IPS-NIHi7 (cell line): ENCODE results near the gene PPP1R12B.

ENCODE experiments used
- DNase-seq: peaks from one replicate; pipeline ENCODE4 v3.0.0; 2012; ENCODE audit warnings: mixed read lengths; ENCODE audit errors: extremely low spot score

The PPP1R12B gene

GRCh38 chr1:202348509-202349205 lies at the start of gene PPP1R12B:
TSS of gene PPP1R12B (plus strand) at chr1:202348699. CDS start at chr1:202348852, 153 bp downstream.
- DNase-seq, result peak; percentile 88

- no peak for DNase-seq
These were observed 46.3 kb upstream of the PPP1R12B start for GRCh38 chr1:202302166-202302565.

GRCh38 chr1:202304375-202304774 lies 44.1 kb upstream of the PPP1R12B start:
- no peak for DNase-seq

GRCh38 chr1:202305168-202305567 lies 43.3 kb upstream of the PPP1R12B start:
- no peak for DNase-seq

- DNase-seq, result no peak
These were observed 41.8 kb upstream of the PPP1R12B start for GRCh38 chr1:202306535-202307345.

GRCh38 chr1:202310071-202310725 lies 38.3 kb upstream of the PPP1R12B start:
- DNase-seq, result no peak

- DNase-seq, result no peak
These were observed 37.8 kb upstream of the PPP1R12B start for GRCh38 chr1:202310746-202311145.

GRCh38 chr1:202311875-202312635 lies 36.4 kb upstream of the PPP1R12B start:
- DNase-seq, result no peak

GRCh38 chr1:202315576-202316168 lies 32.8 kb upstream of the PPP1R12B start:
- DNase-seq, result peak; percentile 94

- DNase-seq, result no peak
These were observed 32.3 kb upstream of the PPP1R12B start for GRCh38 chr1:202316186-202316585.

- peak; percentile 8 for DNase-seq
These were observed 30.3 kb upstream of the PPP1R12B start for GRCh38 chr1:202317941-202318925.

- no peak for DNase-seq
These were observed 29.0 kb upstream of the PPP1R12B start for GRCh38 chr1:202319381-202320080.

- peak; percentile 5 for DNase-seq
These were observed 28.5 kb upstream of the PPP1R12B start for GRCh38 chr1:202320081-202320405.

- DNase-seq, result no peak
These were observed 24.8 kb upstream of the PPP1R12B start for GRCh38 chr1:202323731-202324130.

- no peak for DNase-seq
These were observed 23.9 kb upstream of the PPP1R12B start for GRCh38 chr1:202324646-202325045.

- no peak for DNase-seq
These were observed 18.6 kb upstream of the PPP1R12B start for GRCh38 chr1:202329891-202330290.

GRCh38 chr1:202333861-202334260 lies 14.6 kb upstream of the PPP1R12B start:
- DNase-seq, result no peak

- DNase-seq, result no peak
These were observed 4.7 kb upstream of the PPP1R12B start for GRCh38 chr1:202343652-202344349.

GRCh38 chr1:202348005-202348508 lies 442 bp upstream of the PPP1R12B start:
- DNase-seq, result no peak
